GM10248 (cell line): Measurements from ENCODE around the gene ISG15.
"Not testable (repeated sequence)": the region's sequence is repeated elsewhere in the genome, so short reads cannot be mapped to it uniquely, and the experiment has no call there.

Experiments used
- CTCF ChIA-PET: fragments of 300-600 bp; sonication (Branson Sonifier 250); formaldehyde crosslinking; extraction: SDS; loops from one replicate; lab custom pipeline; 2021; ENCODE audit warnings: antibody characterized with exemption; lab: Yijun Ruan, JAX
- POLR2A ChIA-PET: fragments of 350-650 bp; sonication (Branson Sonifier 250); formaldehyde crosslinking; extraction: SDS; loops from one replicate; lab custom pipeline; 2020; ENCODE audit warnings: antibody characterized with exemption; lab: Yijun Ruan, JAX
- DNase-seq: peaks from one replicate; pipeline ENCODE4 v3.0.0; 2012; ENCODE audit errors: extremely low spot score
- CTCF ChIP-seq: IDR thresholded peaks from 2 replicates; pipeline ENCODE4 v1.5.1; 2012; ENCODE audit warnings: mild to moderate bottlenecking, low read depth; ENCODE audit errors: extremely low read depth, missing control alignments, control extremely low read depth

ISG15 gene

DNA sequence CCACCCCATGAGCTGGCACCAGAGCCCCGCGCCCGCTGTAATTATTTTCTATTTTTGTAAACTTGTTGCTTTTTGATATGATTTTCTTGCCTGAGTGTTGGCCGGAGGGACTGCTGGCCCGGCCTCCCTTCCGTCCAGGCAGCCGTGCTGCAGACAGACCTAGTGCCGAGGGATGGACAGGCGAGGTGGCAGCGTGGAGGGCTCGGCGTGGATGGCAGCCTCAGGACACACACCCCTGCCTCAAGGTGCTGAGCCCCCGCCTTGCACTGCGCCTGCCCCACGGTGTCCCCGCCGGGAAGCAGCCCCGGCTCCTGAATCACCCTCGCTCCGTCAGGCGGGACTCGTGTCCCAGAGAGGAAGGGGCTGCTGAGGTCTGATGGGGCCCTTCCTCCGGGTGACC lies 41.7 kb downstream of the ISG15 start:
- DNase-seq: no peak
- no peak for TF ChIP-seq CTCF
- ChIA-PET POLR2A (no interaction called here), CTCF (interaction anchor here (2.5 kb wide), 1 partner anchor 9 kb away, joined by 14 read pairs; no protein-coding TSS in a partner anchor)

DNA sequence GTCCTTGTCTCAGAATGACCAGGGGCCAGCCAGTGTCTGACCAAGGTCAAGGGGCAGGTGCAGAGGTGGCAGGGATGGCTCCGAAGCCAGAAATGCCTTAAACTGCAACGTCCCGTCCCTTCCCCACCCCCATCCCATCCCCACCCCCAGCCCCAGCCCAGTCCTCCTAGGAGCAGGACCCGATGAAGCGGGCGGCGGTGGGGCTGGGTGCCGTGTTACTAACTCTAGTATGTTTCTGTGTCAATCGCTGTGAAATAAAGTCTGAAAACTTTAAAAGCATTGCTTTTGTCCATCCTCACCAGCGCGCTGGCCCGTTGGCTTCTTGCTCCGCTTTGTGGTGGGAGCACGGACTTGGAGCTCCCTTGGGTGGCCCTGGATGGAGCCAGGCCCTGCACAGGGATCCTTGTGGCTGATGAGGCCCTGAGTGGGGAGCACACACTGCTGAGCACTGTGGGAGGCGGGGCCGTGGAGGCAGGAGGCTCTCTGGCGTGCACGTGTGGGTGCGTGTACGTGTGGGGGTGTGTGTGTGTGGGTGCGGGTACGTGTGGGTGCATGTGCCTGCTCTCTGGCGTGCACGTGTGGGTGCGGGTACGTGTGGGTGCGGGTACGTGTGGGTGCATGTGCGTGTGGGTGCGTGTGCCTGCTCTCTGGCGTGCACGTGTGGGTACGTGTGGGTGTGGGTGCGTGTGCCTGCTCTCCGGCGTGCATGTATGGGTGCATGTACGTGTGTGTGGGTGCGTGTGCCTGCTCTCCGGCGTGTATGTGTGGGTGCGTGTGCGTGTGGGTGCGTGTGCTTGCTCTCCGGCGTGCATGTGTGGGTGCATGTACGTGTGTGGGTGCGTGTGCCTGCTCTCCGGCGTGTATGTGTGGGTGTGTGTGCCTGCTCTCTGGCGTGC lies 42.8 kb downstream of the ISG15 start:
- DNase-seq: no peak
- no peak for TF ChIP-seq CTCF
- ChIA-PET CTCF (interaction anchor here (2.5 kb wide), 1 partner anchor 8 kb away, joined by 14 read pairs; no protein-coding TSS in a partner anchor), POLR2A (no interaction called here)

DNA sequence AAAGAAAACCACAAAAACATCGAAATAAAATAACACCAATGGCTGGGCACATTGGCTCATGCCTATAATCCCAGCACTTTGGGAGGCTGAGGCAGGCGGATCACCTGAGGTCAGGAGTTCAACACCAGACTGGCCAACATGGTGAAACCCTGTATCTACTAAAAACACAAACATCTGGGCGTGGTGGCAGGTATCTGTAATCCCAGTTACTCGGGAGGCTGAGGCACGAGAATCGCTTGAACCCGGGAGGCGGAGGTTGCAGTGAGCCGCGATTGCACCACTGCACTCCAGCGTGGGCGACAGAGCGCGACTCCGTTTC lies 44.4 kb downstream of the ISG15 start:
- POLR2A ChIA-PET, DNase-seq: not testable (repeated sequence)
- CTCF ChIA-PET: interaction anchor here (0.9 kb wide), 1 partner anchor 74 kb away, joined by 3 read pairs; no protein-coding TSS in a partner anchor

DNA sequence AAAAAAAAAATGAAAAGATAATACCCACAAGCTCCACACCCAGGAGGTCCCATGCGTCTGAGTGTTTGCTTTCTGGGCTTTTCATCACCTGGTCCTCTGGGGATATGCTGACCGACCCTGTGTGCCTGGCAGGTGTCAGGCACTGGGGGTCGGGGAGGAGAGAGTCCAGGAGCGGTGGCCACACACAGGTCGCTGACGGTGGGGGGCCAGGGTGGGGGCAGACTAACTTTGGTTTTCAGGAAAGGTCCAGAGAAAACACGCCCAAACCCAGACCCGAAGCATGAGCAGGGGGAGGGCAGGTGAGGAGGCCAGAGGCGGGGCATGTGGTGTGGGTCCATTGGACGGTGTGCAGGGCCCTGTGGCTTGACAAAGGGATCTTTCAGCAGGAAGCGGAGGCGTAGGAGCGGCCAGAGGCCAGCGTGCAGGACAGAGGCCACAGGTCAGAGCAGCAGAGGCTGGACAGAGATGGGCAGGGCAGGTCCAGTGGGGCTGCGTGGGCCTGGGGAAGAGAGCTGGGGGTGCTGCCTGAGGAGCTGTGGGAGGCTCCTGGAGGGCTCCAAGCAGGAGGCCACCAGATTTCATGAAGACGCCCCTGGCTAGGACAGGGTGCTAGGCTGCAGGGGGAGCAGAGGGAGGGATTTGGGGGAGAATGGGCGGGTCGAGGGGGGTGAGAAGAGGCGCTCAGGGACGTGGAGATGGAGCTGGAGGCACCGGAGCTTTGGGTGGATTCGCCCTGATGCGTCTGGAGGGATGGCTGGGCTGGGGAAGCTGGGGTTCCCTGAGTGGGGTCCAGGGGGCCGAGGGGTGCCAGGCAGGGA lies 45.0 kb downstream of the ISG15 start:
- no peak for TF ChIP-seq CTCF
- DNase-seq: no peak
- CTCF ChIA-PET: interaction anchor here (0.8 to 3.5 kb wide), 4 partner anchors 19 to 192 kb away, joined by 3 to 17 read pairs (median 10); no protein-coding TSS in a partner anchor
- POLR2A ChIA-PET: no interaction called here

DNA sequence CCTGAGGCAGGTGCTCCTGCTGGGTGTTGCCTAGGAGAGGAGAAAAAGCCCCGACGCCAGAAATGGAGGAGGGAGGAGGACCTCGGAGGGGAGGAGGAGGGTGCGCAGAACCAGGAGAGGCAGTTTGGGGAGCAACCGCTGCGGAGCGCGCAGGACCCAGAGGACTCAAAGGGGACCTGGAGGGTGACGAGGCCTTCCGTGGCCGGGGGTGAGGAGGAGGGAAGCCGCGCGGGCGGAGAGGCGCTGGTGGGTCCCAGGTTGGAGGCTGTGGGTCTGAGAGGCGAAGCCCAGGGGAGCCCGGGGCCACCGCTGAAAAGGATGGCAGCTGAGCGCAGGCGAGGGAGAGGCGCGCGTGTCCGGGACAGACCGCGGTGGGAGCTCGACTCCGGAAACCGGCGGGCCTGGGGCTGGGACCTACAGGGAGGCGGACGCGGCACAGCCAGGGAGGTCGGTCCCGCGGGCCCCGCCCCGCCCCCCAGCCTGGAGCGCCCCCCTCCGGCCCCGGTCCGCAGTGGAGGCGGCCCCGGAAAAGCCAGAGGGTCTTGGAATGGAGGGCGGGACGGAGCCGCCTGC lies 45.7 kb downstream of the ISG15 start:
- no peak for DNase-seq
- CTCF ChIA-PET: interaction anchor here (0.8 to 3.5 kb wide), 5 partner anchors 20 to 192 kb away, joined by 3 to 17 read pairs (median 9); no protein-coding TSS in a partner anchor
- peak; percentile 30 for TF ChIP-seq CTCF
- POLR2A ChIA-PET: no interaction called here

DNA sequence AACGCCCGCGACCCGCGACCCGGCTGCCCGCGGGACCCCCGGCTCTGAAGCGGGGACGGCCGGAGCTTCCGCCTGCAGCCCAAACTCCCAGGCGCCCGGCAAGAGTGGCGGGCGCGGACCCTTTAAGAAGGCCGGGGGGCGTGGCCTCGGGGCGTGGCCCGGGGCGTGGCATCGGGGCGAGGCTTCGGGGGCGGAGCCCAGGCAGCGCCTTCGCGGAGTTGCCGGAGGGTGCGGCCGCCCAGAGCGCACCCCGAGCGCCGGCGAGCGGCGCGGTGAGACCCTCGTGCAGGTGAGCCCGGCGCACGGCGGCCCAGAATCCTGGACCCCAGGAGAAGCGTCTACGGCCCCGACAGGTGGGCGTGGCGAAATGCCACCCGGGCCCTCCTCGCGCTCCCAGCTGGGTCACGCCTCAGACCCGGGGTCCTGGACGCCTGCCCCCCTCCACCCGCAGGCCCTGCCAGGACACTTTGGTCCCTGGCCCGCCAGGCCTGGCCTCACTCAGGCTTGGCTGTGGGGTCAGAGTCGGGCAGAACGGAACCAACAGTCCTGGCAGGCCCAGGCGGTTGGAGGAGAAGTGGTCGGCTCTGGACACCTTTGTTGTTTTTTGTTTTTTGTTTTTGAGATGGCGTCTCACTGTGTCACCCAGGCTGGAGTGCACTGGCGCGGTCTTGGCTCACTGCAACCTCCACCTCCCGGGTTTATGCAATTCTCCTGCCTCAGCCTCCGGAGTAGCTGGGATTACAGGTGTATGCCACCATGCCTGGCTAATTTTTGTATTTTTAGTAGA lies 46.4 kb downstream of the ISG15 start:
- peak; percentile 98 for DNase-seq
- CTCF ChIA-PET: interaction anchor here (0.9 to 3.5 kb wide), 6 partner anchors 9 to 62 kb away, joined by 3 to 17 read pairs (median 7); partner anchors contain the start of gene AGRN
- no peak for TF ChIP-seq CTCF
- POLR2A ChIA-PET: no interaction called here
